ENCODE data around the gene OPA1. TPM values are rescaled to one million over a fixed set of nuclear protein-coding genes. Genes with fewer than 3 reads are reported as not detected.

The OPA1 gene
- total RNA-seq, 4 donors from 2014 or later, result 45.3 to 78.8 (median 48.7) TPM

- Histone ChIP-seq H3K27me3 (no peaks in the 10 kb centered on the region), H3K9me3 (no peaks in the 10 kb centered on the region), H3K4me1 (no peaks in the 10 kb centered on the region), H3K27ac (no peak overlapping the region), H3K4me3 (replicated peaks in 1 of 3) (no peak overlapping the region), H3K36me3 (no peaks in the 10 kb centered on the region)
- 75 to 78% methylated on average over 4 of the region's 4 CpGs for WGBS, 2 donors
- TF ChIP-seq POLR2A (IDR thresholded peaks at IDR 0.05) (no peak), CTCF (IDR thresholded peaks at IDR 0.05) (no peak)
- no peak for DNase-seq
- intact Hi-C loops (cut with DNase I), result no loop called here
These were observed 123.1 kb downstream of the OPA1 start for GRCh38 chr3:193716150-193716549.

- no peak overlapping the region for H3K4me3 ChIP-seq (replicated peaks in 1 of 3)
- intact Hi-C loops (cut with DNase I), result no loop called here
- no peaks in the 10 kb centered on the region for H3K36me3 ChIP-seq
- H3K4me1 ChIP-seq, result no peaks in the 10 kb centered on the region
- TF ChIP-seq CTCF (IDR thresholded peaks at IDR 0.05) (no peak), POLR2A (IDR thresholded peaks at IDR 0.05) (no peak)
- DNase-seq, result no peak
- no peaks in the 10 kb centered on the region for H3K9me3 ChIP-seq
- H3K27me3 ChIP-seq, result no peaks in the 10 kb centered on the region
- WGBS, 2 donors, result 68 to 76% methylated on average over 7 of the region's 7 CpGs
- no peak overlapping the region for H3K27ac ChIP-seq
These were observed 126.7 kb downstream of the OPA1 start for GRCh38 chr3:193719735-193720134.

- no peak for TF ChIP-seq CTCF (IDR thresholded peaks at IDR 0.05)
- TF ChIP-seq POLR2A (IDR thresholded peaks at IDR 0.05), result no peak
- DNase-seq, result no peak
- Histone ChIP-seq H3K36me3 (no peaks in the 10 kb centered on the region), H3K4me3 (replicated peaks in 1 of 3) (no peak overlapping the region), H3K9me3 (no peaks in the 10 kb centered on the region), H3K4me1 (no peaks in the 10 kb centered on the region), H3K27ac (no peak overlapping the region), H3K27me3 (no peaks in the 10 kb centered on the region)
- WGBS, 2 donors, result 96 to 99% methylated on average over 3 of the region's 3 CpGs
- intact Hi-C loops (cut with DNase I), result no loop called here
These were observed 127.2 kb downstream of the OPA1 start for GRCh38 chr3:193720169-193720568.

DNA sequence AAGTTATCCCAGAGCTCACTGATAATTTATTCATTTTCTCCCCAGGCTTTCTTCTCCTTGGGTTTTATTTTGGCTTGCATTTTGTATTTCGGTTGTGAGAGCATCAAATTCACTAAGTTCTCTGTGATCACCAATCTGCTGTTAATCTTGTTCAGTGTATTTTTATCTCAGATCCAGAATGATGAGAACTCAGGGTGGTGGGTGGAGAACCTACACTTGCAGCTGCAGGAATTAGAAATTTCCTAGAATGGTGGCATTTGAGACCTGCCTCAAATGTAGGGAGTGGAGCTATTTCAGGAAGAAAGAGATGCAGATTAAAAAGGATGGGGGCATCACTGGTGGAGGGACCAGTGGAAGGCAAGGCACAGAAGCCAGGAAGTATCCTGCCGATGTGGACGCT lies 129.6 kb downstream of the OPA1 start:
- Histone ChIP-seq H3K4me1 (no peaks in the 10 kb centered on the region), H3K27ac (no peak overlapping the region), H3K4me3 (replicated peaks in 1 of 3) (no peak overlapping the region), H3K27me3 (no peaks in the 10 kb centered on the region), H3K36me3 (no peaks in the 10 kb centered on the region), H3K9me3 (no peaks in the 10 kb centered on the region)
- TF ChIP-seq POLR2A (IDR thresholded peaks at IDR 0.05) (no peak), CTCF (IDR thresholded peaks at IDR 0.05) (no peak)
- no peak for DNase-seq
- 91 to 95% methylated on average over 3 of the region's 3 CpGs for WGBS, 2 donors
- intact Hi-C loops (cut with DNase I), result no loop called here

- TF ChIP-seq POLR2A (IDR thresholded peaks at IDR 0.05), result no peak
- TF ChIP-seq CTCF (IDR thresholded peaks at IDR 0.05), result no peak
- no peaks in the 10 kb centered on the region for H3K36me3 ChIP-seq
- intact Hi-C loops (cut with DNase I), result no loop called here
- no peaks in the 10 kb centered on the region for H3K4me1 ChIP-seq
- no peaks in the 10 kb centered on the region for H3K9me3 ChIP-seq
- H3K27me3 ChIP-seq, result no peaks in the 10 kb centered on the region
- no peak for DNase-seq
- H3K4me3 ChIP-seq (replicated peaks in 1 of 3), result no peak overlapping the region
- WGBS, 2 donors, result 64 to 93% methylated on average over 4 to 6 of the region's 6 CpGs
- no peak overlapping the region for H3K27ac ChIP-seq
These were observed 134.1 kb downstream of the OPA1 start for GRCh38 chr3:193727089-193727488.

Data from thyroid gland (tissue), 4 donors.